ENCODE results near the gene CNOT6. TPM values are rescaled to one million over a fixed set of nuclear protein-coding genes. Genes with fewer than 3 reads are reported as not detected.

Gene CNOT6
- total and polyA plus RNA-seq, 8 donors = 4.7 to 38.2 (median 12.5) TPM

GRCh38 chr5:180602481-180603075 lies 108.4 kb downstream of the CNOT6 start:
- TF ChIP-seq EP300 (IDR thresholded peaks at IDR 0.05) = no peak
- no peak for TF ChIP-seq POLR2A (IDR thresholded peaks at IDR 0.05)
- no peak for TF ChIP-seq CTCF (IDR thresholded peaks at IDR 0.05)
- TF ChIP-seq POLR2AphosphoS5 (IDR thresholded peaks at IDR 0.05) = no peak
- no peaks in the 10 kb centered on the region for H3K36me3 ChIP-seq
- no peak overlapping the region for H3K27ac ChIP-seq
- H3K4me3 ChIP-seq = no peak overlapping the region
- intact Hi-C loops (cut with DNase I; ENCODE audit: low total_unique reads) = no loop called here
- peaks cover 0 to 7% (median 0%) of the 10 kb centered on the region in 3 donors for H3K27me3 ChIP-seq
- no peak for DNase-seq
- 61 to 74% (median 72%) methylated on average over 14 to 15 of the region's 15 CpGs for WGBS, 5 donors
- H3K9me3 ChIP-seq = no peaks in the 10 kb centered on the region
- H3K4me1 ChIP-seq = no peaks in the 10 kb centered on the region

- Histone ChIP-seq H3K9me3 (no peaks in the 10 kb centered on the region), H3K36me3 (no peaks in the 10 kb centered on the region), H3K4me1 (no peaks in the 10 kb centered on the region), H3K27ac (no peak overlapping the region), H3K27me3 (peaks cover 0 to 2% (median 0%) of the 10 kb centered on the region in 3 donors), H3K4me3 (no peak overlapping the region)
- intact Hi-C loops (cut with DNase I; ENCODE audit: low total_unique reads) = no loop called here
- TF ChIP-seq POLR2AphosphoS5 (IDR thresholded peaks at IDR 0.05) = no peak
- no peak for TF ChIP-seq POLR2A (IDR thresholded peaks at IDR 0.05)
- no peak for TF ChIP-seq EP300 (IDR thresholded peaks at IDR 0.05)
- no peak for TF ChIP-seq CTCF (IDR thresholded peaks at IDR 0.05)
- 89 to 95% (median 91%) methylated on average over 8 to 19 of the region's 19 CpGs for WGBS, 5 donors
- no peak for DNase-seq
Measured at GRCh38 chr5:180603076-180603594, 109.0 kb downstream of the CNOT6 start.

- intact Hi-C loops (cut with DNase I; ENCODE audit: low total_unique reads) = no loop called here
- no peak overlapping the region for H3K27ac ChIP-seq
- no peak for TF ChIP-seq POLR2A (IDR thresholded peaks at IDR 0.05)
- no peak for TF ChIP-seq POLR2AphosphoS5 (IDR thresholded peaks at IDR 0.05)
- no peak for TF ChIP-seq EP300 (IDR thresholded peaks at IDR 0.05)
- no peak for TF ChIP-seq CTCF (IDR thresholded peaks at IDR 0.05)
- no peak for DNase-seq
- no peaks in the 10 kb centered on the region for H3K27me3 ChIP-seq
- H3K4me3 ChIP-seq = no peak overlapping the region
- H3K9me3 ChIP-seq = no peaks in the 10 kb centered on the region
- no peaks in the 10 kb centered on the region for H3K36me3 ChIP-seq
- WGBS, 5 donors = 78 to 83% (median 80%) methylated on average over 13 of the region's 13 CpGs
- H3K4me1 ChIP-seq = no peaks in the 10 kb centered on the region
Measured at GRCh38 chr5:180604271-180604670, 110.1 kb downstream of the CNOT6 start.

- TF ChIP-seq EP300 (IDR thresholded peaks at IDR 0.05) = no peak
- no peak for TF ChIP-seq POLR2AphosphoS5 (IDR thresholded peaks at IDR 0.05)
- TF ChIP-seq POLR2A (IDR thresholded peaks at IDR 0.05) = no peak
- TF ChIP-seq CTCF (IDR thresholded peaks at IDR 0.05) = peak in 4 of 7 experiments; percentile 45 to 65 (median 56)
Measured at GRCh38 chr5:180605554-180606214, 111.5 kb downstream of the CNOT6 start.

More at GRCh38 chr5:180605554-180606214, 111.5 kb downstream of the CNOT6 start:
- Histone ChIP-seq H3K27me3 (peaks cover 0 to 5% (median 0%) of the 10 kb centered on the region in 3 donors), H3K9me3 (no peaks in the 10 kb centered on the region), H3K27ac (no peak overlapping the region), H3K4me3 (no peak overlapping the region), H3K4me1 (no peaks in the 10 kb centered on the region), H3K36me3 (no peaks in the 10 kb centered on the region)
- intact Hi-C loops (cut with DNase I; ENCODE audit: low total_unique reads) = no loop called here
- DNase-seq = peak; percentile 69 to 74
- WGBS, 5 donors = 45 to 51% (median 49%) methylated on average over 11 of the region's 11 CpGs

All from stomach (tissue), 9 donors.